GM12878 (cell line): ENCODE measurements around the gene STK39. TPM values are rescaled to one million over a fixed set of nuclear protein-coding genes. Genes with fewer than 3 reads are reported as not detected.

Experiments
- ATAC-seq: fragments of 200-7000 bp; cut with Tn5 transposase; 3 replicates; pipeline ENCODE4 v1.9.1; 2020; ENCODE audit warnings: mild to moderate bottlenecking, moderate library complexity
- BruUV-seq: library from RNA; stranded (reverse); fragments of 400-500 nt; replicated peaks from 2 replicates; lab custom pipeline; 2021; lab: Mats Ljungman, UMichigan
- CTCF ChIA-PET: fragments of 300-600 bp; sonication (Branson Sonifier 250); formaldehyde crosslinking; extraction: SDS; loops from one replicate; lab custom pipeline; 2021; ENCODE audit warnings: inconsistent platforms; lab: Yijun Ruan, JAX
- POLR2A ChIA-PET: fragments of 350-600 bp; formaldehyde crosslinking; extraction: SDS; loops from one replicate; lab custom pipeline; 2021; ENCODE audit warnings: inconsistent platforms; lab: Charles Lee
- RAD21 ChIA-PET: fragments of 300-600 bp; sonication (Branson Sonifier 250); formaldehyde crosslinking; loops from one replicate; lab custom pipeline; 2023; ENCODE audit warnings: antibody characterized with exemption; ENCODE audit not compliant: unreplicated experiment; lab: Charles Lee
- SMC1A ChIA-PET: fragments of 300-600 bp; sonication (Branson Sonifier 250); formaldehyde crosslinking; loops from one replicate; lab custom pipeline; 2023; ENCODE audit not compliant: unreplicated experiment, uncharacterized antibody; lab: Charles Lee
- DNase-seq: peaks from one replicate; pipeline ENCODE4 v3.0.0-alpha.2; 2011; ENCODE audit warnings: low read depth, low spot score
- FAIRE-seq: peaks from 3 replicates; lab custom pipeline; 2011; peaks lifted over from hg19 to GRCh38; lab: Jason Lieb, UNC
- H2AFZ ChIP-seq: 2 replicates; pipeline ENCODE4 v1.6.0; 2011; ENCODE audit warnings: low read depth, low read length, control low read depth; ENCODE audit not compliant: control insufficient read depth
- H3K27ac ChIP-seq: 2 replicates; pipeline ENCODE4 v1.5.1; 2011; ENCODE audit warnings: control low read depth; ENCODE audit not compliant: control insufficient read depth, insufficient read depth
- H3K27me3 ChIP-seq, 2 experiments: replicated peaks in 1 of 2; 2 replicates each; pipeline versions ENCODE4 v1.6.0 to v1.6.1; 2011; ENCODE audit warnings: low read length in 1 of 2; ENCODE audit not compliant: control insufficient read depth in 2 of 2, insufficient read depth in 2 of 2
- H3K36me3 ChIP-seq, 2 experiments: 2 replicates each; pipeline ENCODE4 v1.5.1; 2011; ENCODE audit warnings: low read length in 1 of 2; ENCODE audit not compliant: control insufficient read depth in 2 of 2, insufficient read depth in 2 of 2
- H3K4me1 ChIP-seq: 2 replicates; pipeline ENCODE4 v1.6.1; 2011; ENCODE audit warnings: mild to moderate bottlenecking, low read length, moderate library complexity, mixed read lengths; ENCODE audit not compliant: control insufficient read depth, insufficient read depth
- H3K4me2 ChIP-seq: 2 replicates; pipeline ENCODE4 v1.6.0; 2011; ENCODE audit warnings: control low read depth; ENCODE audit not compliant: control insufficient read depth, insufficient read depth
- H3K4me3 ChIP-seq: fragments of 200-600 bp; sonication (generic); 2 replicates; pipeline ENCODE4 v1.5.1; 2016
- H3K79me2 ChIP-seq: 2 replicates; pipeline ENCODE4 v1.6.0; 2011; ENCODE audit warnings: low read length; ENCODE audit not compliant: control insufficient read depth, insufficient read depth
- H3K9ac ChIP-seq: 2 replicates; pipeline ENCODE4 v1.8.0; 2011; ENCODE audit warnings: low read length, control low read depth, mixed read lengths; ENCODE audit not compliant: control insufficient read depth, insufficient read depth
- H3K9me3 ChIP-seq: replicated peaks from 3 replicates; pipeline ENCODE4 v1.5.1; 2011; ENCODE audit warnings: mild to moderate bottlenecking, low read length; ENCODE audit not compliant: control insufficient read depth, insufficient read depth
- H4K20me1 ChIP-seq: 2 replicates; pipeline ENCODE4 v1.6.0; 2011; ENCODE audit not compliant: control insufficient read depth, insufficient read depth
- CEBPZ ChIP-seq: fragments of 150-350 bp; IDR thresholded peaks from 2 replicates; pipeline ENCODE4 v1.6.1; 2016; ENCODE audit warnings: low read depth, low read length
- CHD1 ChIP-seq: IDR thresholded peaks from 2 replicates; pipeline ENCODE4 v1.6.1; 2012; ENCODE audit warnings: low read depth, low read length, improper control_type of control experiment
- CHD4 ChIP-seq: fragments of 200-600 bp; sonication (generic); IDR thresholded peaks from 2 replicates; pipeline ENCODE4 v1.6.1; 2016; ENCODE audit warnings: mild to moderate bottlenecking
- KAT2A ChIP-seq: conservative IDR thresholded peaks from 2 replicates; pipeline ENCODE4 v1.6.1; 2011; ENCODE audit warnings: low read depth, low read length; ENCODE audit not compliant: control insufficient read depth
- KLF5 ChIP-seq: fragments of 450-650 bp; IDR thresholded peaks from 2 replicates; pipeline ENCODE4 v1.6.1; 2014; ENCODE audit warnings: mild to moderate bottlenecking; ENCODE audit not compliant: partially characterized antibody
- LARP7 ChIP-seq: fragments of 450-650 bp; IDR thresholded peaks from 2 replicates; pipeline ENCODE4 v1.6.1; 2017; ENCODE audit warnings: mild to moderate bottlenecking
- NKRF ChIP-seq: fragments of 450-650 bp; conservative IDR thresholded peaks from 2 replicates; pipeline ENCODE4 v1.6.1; 2017; ENCODE audit warnings: mild to moderate bottlenecking, moderate library complexity
- RELA ChIP-seq: fragments of 450-650 bp; IDR thresholded peaks from 2 replicates; pipeline ENCODE4 v1.8.0; 2014; ENCODE audit warnings: borderline replicate concordance; ENCODE audit not compliant: partially characterized antibody
- SMARCA5 ChIP-seq: fragments of 450-650 bp; IDR thresholded peaks from 2 replicates; pipeline ENCODE4 v1.6.1; 2017; ENCODE audit warnings: mild to moderate bottlenecking
- SREBF2 ChIP-seq: IDR thresholded peaks from 2 replicates; pipeline ENCODE4 v1.6.1; 2012; ENCODE audit warnings: mild to moderate bottlenecking, low read length
- STAT3 ChIP-seq: IDR thresholded peaks from 2 replicates; pipeline ENCODE4 v1.6.1; 2011; ENCODE audit warnings: low read depth, low read length, improper control_type of control experiment
- ZZZ3 ChIP-seq: IDR thresholded peaks from 2 replicates; pipeline ENCODE4 v1.6.1; 2011; ENCODE audit warnings: low read depth; ENCODE audit not compliant: control insufficient read depth, insufficient read length
- WGBS: methylation state at CpG from one replicate; pipeline ENCODE4 v1.1.6; 2016; ENCODE audit warnings: low lambda C conversion rate; ENCODE audit not compliant: insufficient replicate concordance, insufficient coverage; ENCODE audit errors: missing lambda C conversion rate; 5-methylcytosine and 5-hydroxymethylcytosine counted together
- in situ Hi-C: fragments of 300-500 bp; cut with MboI; formaldehyde crosslinking; loops from 9 replicates; pipeline ENCODE4 v1.14.3; 2018; ENCODE audit warnings: mixed read lengths
- intact Hi-C: fragments of 100-400 bp; cut with micrococcal nuclease; formaldehyde crosslinking; loops from one replicate; pipeline ENCODE4 v1.14.2; 2022; ENCODE audit not compliant: unreplicated experiment
- polyA plus RNA-seq, 11 experiments: library from polyadenylated mRNA; depleted of rRNA in 4 of 11; unstranded in 6 of 11; stranded (reverse) in 5 of 11; fragments of >200 nt; fragmentation: Nextera tagmentation in 4 of 11; fragmentation: Illumina TruSeq in 1 of 11; extraction: Ambion mirVana in 4 of 11; extraction: Trizol in 1 of 11; gene quantifications; 1 replicate in 1 of 11; 2 replicates in 10 of 11; pipeline versions ENCODE4 v1.2.1 to v1.2.3, GENCODE V29; 2011 to 2016; ENCODE audit warnings: inconsistent platforms in 2 of 11, missing spikeins in 2 of 11, low read depth in 1 of 11
- total RNA-seq, 4 experiments: library from RNA; depleted of rRNA in 3 of 4; stranded (reverse); fragments of >200 nt in 3 of 4; fragmentation: Illumina TruSeq in 1 of 4; extraction: Trizol in 1 of 4; gene quantifications; 2 replicates each; pipeline versions ENCODE4 v1.2.1 to v1.2.3, GENCODE V29; 2013 to 2021
- TF ChIP-seq, protein P1 (sequence below): IDR thresholded peaks from 2 replicates; pipeline ENCODE4 v1.6.1; 2012; ENCODE audit warnings: low read depth, low read length, improper control_type of control experiment
- TF ChIP-seq, protein P2 (sequence below): IDR thresholded peaks from 2 replicates; pipeline ENCODE4 v1.6.1; 2011; ENCODE audit warnings: mild to moderate bottlenecking, low read depth, low read length, moderate library complexity; ENCODE audit not compliant: insufficient replicate concordance

STK39 gene
- total and polyA plus RNA-seq, 10 of the 15 experiments (the other 5 are each of a cell fraction or from before 2014, with no cell fraction given), result 0.03 to 0.21 (median 0.07) TPM; not detected in 5

GRCh38 chr2:168008646-168009195 is 238.7 kb downstream of the STK39 start:
- ChIA-PET POLR2A (no interaction called here), RAD21 (no interaction called here), CTCF (no interaction called here), SMC1A (no interaction called here)
- no peak for FAIRE-seq
- intact Hi-C loops, result no loop called here
- H3K4me2 ChIP-seq, result no peak overlapping the region
- no peaks in the 10 kb centered on the region for H3K9me3 ChIP-seq
- ATAC-seq, result no peak
- no peaks in the 10 kb centered on the region for H3K27me3 ChIP-seq
- no peak overlapping the region for H2AFZ ChIP-seq
- H3K79me2 ChIP-seq, result no peaks in the 10 kb centered on the region
- H3K27ac ChIP-seq, result no peak overlapping the region
- BruUV-seq, result no TSS peak
- no peaks in the 10 kb centered on the region for H4K20me1 ChIP-seq
- in situ Hi-C loops, result no loop called here
- DNase-seq, result no peak
- H3K4me1 ChIP-seq, result no peaks in the 10 kb centered on the region
- TF ChIP-seq RELA, result no peak
- TF ChIP-seq SREBF2, result no peak
- no peak for TF ChIP-seq ZZZ3
- TF ChIP-seq CEBPZ, result no peak
- TF ChIP-seq, protein P1, sequence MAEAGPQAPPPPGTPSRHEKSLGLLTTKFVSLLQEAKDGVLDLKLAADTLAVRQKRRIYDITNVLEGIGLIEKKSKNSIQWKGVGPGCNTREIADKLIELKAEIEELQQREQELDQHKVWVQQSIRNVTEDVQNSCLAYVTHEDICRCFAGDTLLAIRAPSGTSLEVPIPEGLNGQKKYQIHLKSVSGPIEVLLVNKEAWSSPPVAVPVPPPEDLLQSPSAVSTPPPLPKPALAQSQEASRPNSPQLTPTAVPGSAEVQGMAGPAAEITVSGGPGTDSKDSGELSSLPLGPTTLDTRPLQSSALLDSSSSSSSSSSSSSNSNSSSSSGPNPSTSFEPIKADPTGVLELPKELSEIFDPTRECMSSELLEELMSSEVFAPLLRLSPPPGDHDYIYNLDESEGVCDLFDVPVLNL, result no peak
- TF ChIP-seq NKRF, result no peak
- TF ChIP-seq STAT3, result no peak
- TF ChIP-seq, protein P2, sequence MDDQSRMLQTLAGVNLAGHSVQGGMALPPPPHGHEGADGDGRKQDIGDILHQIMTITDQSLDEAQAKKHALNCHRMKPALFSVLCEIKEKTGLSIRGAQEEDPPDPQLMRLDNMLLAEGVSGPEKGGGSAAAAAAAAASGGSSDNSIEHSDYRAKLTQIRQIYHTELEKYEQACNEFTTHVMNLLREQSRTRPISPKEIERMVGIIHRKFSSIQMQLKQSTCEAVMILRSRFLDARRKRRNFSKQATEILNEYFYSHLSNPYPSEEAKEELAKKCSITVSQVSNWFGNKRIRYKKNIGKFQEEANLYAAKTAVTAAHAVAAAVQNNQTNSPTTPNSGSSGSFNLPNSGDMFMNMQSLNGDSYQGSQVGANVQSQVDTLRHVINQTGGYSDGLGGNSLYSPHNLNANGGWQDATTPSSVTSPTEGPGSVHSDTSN, result no peak
- TF ChIP-seq LARP7, result no peak
- TF ChIP-seq KLF5, result no peak
- no peak for TF ChIP-seq CHD4
- no peak for TF ChIP-seq CHD1
- TF ChIP-seq SMARCA5, result no peak
- TF ChIP-seq KAT2A, result no peak
- no peak overlapping the region for H3K9ac ChIP-seq
- no peak overlapping the region for H3K4me3 ChIP-seq
- H3K36me3 ChIP-seq, result no peaks in the 10 kb centered on the region
- 6% methylated on average over 3 of the region's 3 CpGs for whole genome bisulfite sequencing
